K562 (cell line): Measurements from ENCODE around the gene SLC25A29. TPM values are rescaled to one million over a fixed set of nuclear protein-coding genes. Genes with fewer than 3 reads are reported as not detected.

Experiments used
- ATAC-seq: fragments of 200-7000 bp; cut with Tn5 transposase; 3 replicates; pipeline ENCODE4 v1.9.1; 2020; ENCODE audit warnings: moderate library complexity
- BruUV-seq: library from RNA; stranded (reverse); fragments of 400-500 nt; replicated peaks from 2 replicates; lab custom pipeline; 2021; lab: Mats Ljungman, UMichigan
- CTCF ChIA-PET: fragments of 300-600 bp; formaldehyde crosslinking; extraction: SDS; loops from one replicate; lab custom pipeline; 2021; ENCODE audit warnings: low intra/inter-chr PET ratio; lab: Yijun Ruan, JAX
- POLR2A ChIA-PET: fragments of 300-600, 350-650 bp; sonication (Branson Sonifier 250); formaldehyde crosslinking; extraction: SDS; loops from one replicate; lab custom pipeline; 2021; ENCODE audit warnings: antibody characterized with exemption, inconsistent platforms; lab: Yijun Ruan, JAX
- DNase-seq, 4 experiments: peaks; one replicate each; pipeline versions ENCODE4 v3.0.0 to v3.0.0-alpha.2; 2011 to 2018; ENCODE audit warnings: low spot score in 3 of 4, mixed read lengths in 3 of 4; ENCODE audit errors: extremely low read depth in 1 of 4
- FAIRE-seq: peaks from 2 replicates; lab custom pipeline; 2011; peaks lifted over from hg19 to GRCh38; lab: Jason Lieb, UNC
- H2AFZ ChIP-seq: 2 replicates; pipeline ENCODE4 v1.6.0; 2011; ENCODE audit warnings: low read depth, low read length, control low read depth, inconsistent platforms
- H3K27ac ChIP-seq: fragments of 200-600 bp; 3 replicates; pipeline ENCODE4 v1.8.0; 2011; ENCODE audit warnings: low read depth, mild to moderate bottlenecking, control low read depth, inconsistent platforms, low read length, moderate library complexity, mixed read lengths; ENCODE audit errors: extremely low read depth
- H3K27me3 ChIP-seq, 2 experiments: fragments of 300-600 bp in 1 of 2; 2 replicates in 1 of 2; 3 replicates in 1 of 2; pipeline versions ENCODE4 v1.6.0 to v1.8.0; 2011; ENCODE audit warnings: inconsistent platforms in 2 of 2, low read length in 2 of 2, mild to moderate bottlenecking in 1 of 2, mixed read lengths in 1 of 2, moderate library complexity in 1 of 2; ENCODE audit not compliant: control insufficient read depth in 2 of 2, insufficient read depth in 2 of 2
- H3K36me3 ChIP-seq: fragments of 300-600 bp; 3 replicates; pipeline ENCODE4 v1.8.0; 2011; ENCODE audit warnings: mild to moderate bottlenecking, low read length, inconsistent platforms; ENCODE audit not compliant: control insufficient read depth, insufficient read depth
- H3K4me1 ChIP-seq, 2 experiments: fragments of 200-600 bp in 1 of 2; replicated peaks in 1 of 2; 2 replicates in 1 of 2; 3 replicates in 1 of 2; pipeline versions ENCODE4 v1.5.1 to v1.8.0; 2011; ENCODE audit warnings: inconsistent platforms in 2 of 2, low read length in 2 of 2, mild to moderate bottlenecking in 1 of 2, mixed read lengths in 1 of 2, moderate library complexity in 1 of 2; ENCODE audit not compliant: control insufficient read depth in 2 of 2, insufficient read depth in 2 of 2
- H3K4me2 ChIP-seq: 2 replicates; pipeline ENCODE4 v1.6.1; 2011; ENCODE audit warnings: low read length, control low read depth, inconsistent platforms, mixed read lengths; ENCODE audit not compliant: insufficient read depth
- H3K4me3 ChIP-seq: fragments of 200-600 bp; sonication (generic), shearing (Covaris generic); 2 replicates; pipeline ENCODE4 v1.5.1; 2016; ENCODE audit warnings: control low read depth, inconsistent platforms
- H3K79me2 ChIP-seq: fragments of 200-600 bp; 3 replicates; pipeline ENCODE4 v1.8.0; 2011; ENCODE audit warnings: low read length, inconsistent platforms; ENCODE audit not compliant: control insufficient read depth, insufficient read depth
- H3K9ac ChIP-seq, 2 experiments: 2 replicates each; pipeline versions ENCODE4 v1.6.0 to v1.6.1; 2011; ENCODE audit warnings: low read depth in 2 of 2, low read length in 2 of 2, control low read depth in 1 of 2, inconsistent platforms in 1 of 2, mild to moderate bottlenecking in 1 of 2, mixed read lengths in 1 of 2; ENCODE audit not compliant: insufficient read depth in 1 of 2
- H3K9me1 ChIP-seq: one replicate; pipeline ENCODE4 v1.6.0; 2011; ENCODE audit warnings: inconsistent platforms, mild to moderate bottlenecking, low read length, moderate library complexity; ENCODE audit not compliant: control insufficient read depth, insufficient read depth
- H3K9me3 ChIP-seq: replicated peaks from 2 replicates; pipeline ENCODE4 v1.5.1; 2011; ENCODE audit warnings: low read depth, low read length, inconsistent platforms; ENCODE audit not compliant: control insufficient read depth, insufficient read depth
- H4K20me1 ChIP-seq: replicated peaks from 2 replicates; pipeline ENCODE4 v1.6.1; 2011; ENCODE audit warnings: low read length, inconsistent platforms, mixed read lengths; ENCODE audit not compliant: control insufficient read depth, insufficient read depth
- CREB3 ChIP-seq: fragments of 450-650 bp; conservative IDR thresholded peaks from 2 replicates; pipeline ENCODE4 v1.6.1; 2016; ENCODE audit warnings: missing genetic modification characterization, low read depth, mild to moderate bottlenecking, missing compliant biosample characterization, moderate library complexity
- FOXP1 ChIP-seq: sonication (generic); formaldehyde crosslinking; IDR thresholded peaks from 2 replicates; pipeline ENCODE4 v1.8.0; 2022; ENCODE audit warnings: mild to moderate bottlenecking, missing genetic modification reagents
- HDAC3 ChIP-seq: fragments of 450-650 bp; IDR thresholded peaks from 2 replicates; pipeline ENCODE4 v1.6.1; 2018; ENCODE audit warnings: borderline replicate concordance, mild to moderate bottlenecking, moderate library complexity; ENCODE audit not compliant: partially characterized antibody
- MAFG ChIP-seq: fragments of 450-650 bp; conservative IDR thresholded peaks from 2 replicates; pipeline ENCODE4 v1.6.1; 2016; ENCODE audit warnings: missing genetic modification characterization, missing compliant biosample characterization
- MECOM ChIP-seq: fragments of 250-450 bp; sonication (Bioruptor Pico); IDR thresholded peaks from 2 replicates; pipeline ENCODE4 v1.8.0; 2022; ENCODE audit warnings: inconsistent platforms
- NFXL1 ChIP-seq: fragments of 450-650 bp; formaldehyde crosslinking; IDR thresholded peaks from 2 replicates; pipeline ENCODE4 v1.4.0; 2021; ENCODE audit warnings: mild to moderate bottlenecking
- NR3C1 ChIP-seq: sonication (generic); formaldehyde crosslinking; IDR thresholded peaks from 2 replicates; pipeline ENCODE4 v1.8.1; 2022; ENCODE audit warnings: missing genetic modification reagents
- NUFIP1 ChIP-seq: fragments of 450-650 bp; IDR thresholded peaks from 2 replicates; pipeline ENCODE4 v1.6.1; 2018; ENCODE audit not compliant: partially characterized antibody
- RERE ChIP-seq: sonication (generic); formaldehyde crosslinking; IDR thresholded peaks from 2 replicates; pipeline ENCODE4 v1.8.0; 2023; ENCODE audit warnings: missing genetic modification reagents, mild to moderate bottlenecking, borderline replicate concordance
- TAF7 ChIP-seq: fragments of 450-650 bp; IDR thresholded peaks from 2 replicates; pipeline ENCODE4 v1.6.1; 2016; ENCODE audit warnings: missing genetic modification characterization, missing compliant biosample characterization
- YY1 ChIP-seq, 3 experiments: IDR thresholded peaks; 2 replicates each; pipeline ENCODE4 v1.6.1; 2011; ENCODE audit warnings: low read length in 2 of 3, mild to moderate bottlenecking in 2 of 3, moderate library complexity in 2 of 3, borderline replicate concordance in 1 of 3, control low read depth in 1 of 3, low read depth in 1 of 3; ENCODE audit not compliant: insufficient read depth in 3 of 3, insufficient replicate concordance in 2 of 3, control insufficient read depth in 1 of 3, insufficient read length in 1 of 3; ENCODE audit errors: extremely low read depth in 1 of 3
- ZFPM2 ChIP-seq: fragments of 250-450 bp; sonication (Bioruptor Pico); IDR thresholded peaks from 2 replicates; pipeline ENCODE4 v1.5.1; 2022; ENCODE audit warnings: mild to moderate bottlenecking
- ZKSCAN8 ChIP-seq: fragments of 200-800 bp; sonication (Bioruptor generic); IDR thresholded peaks from 2 replicates; pipeline ENCODE4 v1.6.1; 2016; ENCODE audit warnings: missing genetic modification characterization, missing compliant biosample characterization
- ZNF444 ChIP-seq: fragments of 250-450 bp; sonication (Bioruptor Pico); IDR thresholded peaks from 2 replicates; pipeline ENCODE4 v1.4.0; 2020; ENCODE audit warnings: mild to moderate bottlenecking, moderate library complexity
- ZNF785 ChIP-seq: fragments of 250-450 bp; sonication (Bioruptor Pico); IDR thresholded peaks from 2 replicates; pipeline ENCODE4 v1.4.0; 2020; ENCODE audit warnings: mild to moderate bottlenecking
- WGBS: fragments of 100-300 bp; shearing (Covaris generic); methylation state at CpG from one replicate; pipeline ENCODE4 v1.1.6; 2016; ENCODE audit warnings: low coverage, mixed read lengths; ENCODE audit not compliant: insufficient coverage; ENCODE audit errors: missing lambda C conversion rate; 5-methylcytosine and 5-hydroxymethylcytosine counted together
- in situ Hi-C: fragments of 300-500 bp; cut with MboI; formaldehyde crosslinking; loops from 4 replicates; pipeline ENCODE4 v1.15.0; 2018; ENCODE audit warnings: inconsistent platforms, mixed read lengths
- intact Hi-C: fragments of 100-400 bp; cut with micrococcal nuclease; formaldehyde crosslinking; loops from 2 replicates; pipeline ENCODE4 v1.14.2; 2022
- polyA plus RNA-seq, 8 experiments: library from polyadenylated mRNA; depleted of rRNA in 4 of 8; stranded (reverse) in 5 of 8; unstranded in 3 of 8; fragments of >200 nt; fragmentation: Nextera tagmentation in 2 of 8; fragmentation: Illumina TruSeq in 1 of 8; extraction: Ambion mirVana in 2 of 8; extraction: Trizol in 1 of 8; gene quantifications; 2 replicates each; pipeline versions ENCODE4 v1.2.1 to v1.2.3, GENCODE V29; 2011 to 2014; ENCODE audit warnings: inconsistent platforms in 1 of 8, missing spikeins in 1 of 8
- total RNA-seq, 7 experiments: library from RNA; depleted of rRNA in 6 of 7; stranded (reverse); fragments of >200 nt in 6 of 7; fragmentation: Illumina TruSeq in 2 of 7; extraction: Trizol in 2 of 7; gene quantifications; 2 replicates each; pipeline versions ENCODE4 v1.2.1 to v1.2.3, GENCODE V29; 2011 to 2021; ENCODE audit warnings: low replicate concordance in 1 of 7

The SLC25A29 gene
- total and polyA plus RNA-seq, 9 of the 15 experiments (the other 6 are each of a cell fraction or from before 2014, with no cell fraction given) = 0.07 to 17.5 (median 4.8) TPM

DNA sequence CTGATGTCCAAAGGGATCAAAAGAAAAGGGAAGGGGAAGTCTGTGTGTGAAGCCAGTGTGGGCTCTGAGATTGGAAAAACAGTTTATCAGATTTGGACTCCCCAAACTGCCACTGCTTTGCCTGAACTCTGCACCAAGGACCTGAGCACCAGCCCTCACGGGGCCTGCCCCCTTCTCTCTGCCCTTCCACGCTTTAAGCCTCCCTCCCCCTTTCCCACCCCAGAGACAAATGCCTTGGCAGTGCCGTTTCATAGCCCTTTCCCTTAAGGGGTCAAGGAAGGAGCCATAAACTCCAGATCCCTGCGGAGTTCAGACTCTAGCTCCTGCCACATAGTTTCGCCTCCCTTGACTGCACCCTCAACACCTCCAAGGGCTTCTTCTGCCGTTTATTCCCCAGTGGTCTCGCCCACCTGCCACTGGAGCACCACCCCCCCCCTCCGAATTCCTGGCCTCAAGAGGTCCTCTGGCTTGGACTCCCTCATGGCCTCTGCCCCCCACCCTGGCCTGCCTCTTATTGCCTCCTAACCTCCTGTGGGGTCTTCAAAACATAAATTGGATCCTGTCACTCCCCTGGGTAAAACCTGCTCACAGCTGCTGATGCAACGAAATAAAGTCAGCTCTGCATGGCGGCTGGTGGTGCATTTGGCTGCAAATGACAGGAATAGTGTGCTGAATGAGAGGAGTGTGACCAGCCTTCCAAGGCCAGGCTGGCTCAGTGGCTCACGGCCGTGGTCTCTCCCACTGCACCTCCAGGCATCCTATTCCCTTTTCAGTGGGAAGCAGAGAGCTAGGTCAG lies 18.8 kb downstream of the SLC25A29 start:
- Histone ChIP-seq H2AFZ (no peak overlapping the region), H3K4me3 (no peak overlapping the region), H3K36me3 (no peaks in the 10 kb centered on the region; the same call in 2 of the 3 replicates), H3K4me1 (peaks cover 0 to 32% of the 10 kb centered on the region in 2 experiments; a peak in 3 of 5 replicates), H3K79me2 (no peaks in the 10 kb centered on the region), H3K9ac (peak overlapping the region in 1 of 2 experiments; percentile 52; a peak in 2 of 4 replicates), H3K4me2 (no peak overlapping the region), H3K9me1 (no peaks in the 10 kb centered on the region), H3K27me3 (no peaks in the 10 kb centered on the region), H4K20me1 (no peaks in the 10 kb centered on the region), H3K9me3 (no peaks in the 10 kb centered on the region), H3K27ac (no peak overlapping the region)
- in situ Hi-C loops = no loop called here
- intact Hi-C loops = no loop called here
- POLR2A ChIA-PET = interaction anchor here (0.8 kb wide), 1 partner anchor 88 kb away, joined by 6 read pairs; a partner anchor contains a TSS
- no TSS peak for BruUV-seq
- WGBS = 87% methylated on average over 4 of the region's 12 CpGs
- CTCF ChIA-PET = interaction anchor here (0.5 kb wide), 1 partner anchor 78 kb away, joined by 6 read pairs; no protein-coding TSS in a partner anchor
- no peak for ATAC-seq
- no peak for FAIRE-seq
- DNase-seq = no peak
- no peak for TF ChIP-seq NR3C1 (CRISPR knock-in tag)
- TF ChIP-seq TAF7 (tag) = no peak
- no peak for TF ChIP-seq MAFG (tag)
- TF ChIP-seq HDAC3 = no peak
- no peak for TF ChIP-seq CREB3 (tag)
- TF ChIP-seq NFXL1 (CRISPR knock-in tag) = no peak
- no peak for TF ChIP-seq ZKSCAN8 (CRISPR knock-in tag)
- no peak for TF ChIP-seq NUFIP1
- no peak for TF ChIP-seq MECOM (CRISPR knock-in tag)
- no peak for TF ChIP-seq FOXP1 (CRISPR knock-in tag)
- no peak for TF ChIP-seq ZNF444 (CRISPR knock-in tag)
- no peak for TF ChIP-seq RERE (CRISPR knock-in tag)
- no peak for TF ChIP-seq ZNF785 (CRISPR knock-in tag)
- no peak for TF ChIP-seq ZFPM2
- TF ChIP-seq YY1 (IDR thresholded peaks at IDR 0.05; ENCODE audit: borderline replicate concordance in 1 of 3, control insufficient read depth in 1 of 3, extremely low read depth in 1 of 3, insufficient read depth in 3 of 3, insufficient read length in 1 of 3, insufficient replicate concordance in 2 of 3, low read depth in 1 of 3, low read length in 2 of 3) = no peak
